HG02870 (cell line): ENCODE measurements around the gene PSMD8.
A peak's percentile ranks its signal among the peaks of the same experiment; 100 is the strongest.
"Not testable (repeated sequence)": the region's sequence is repeated elsewhere in the genome, so short reads cannot be mapped to it uniquely, and the experiment has no call there.

Source experiments
- ATAC-seq: cut with Tn5 transposase; IDR thresholded peaks from one replicate; pipeline ENCODE4 v1.9.1; 2021; ENCODE audit warnings: mild to moderate bottlenecking, moderate library complexity; ENCODE audit not compliant: unreplicated experiment

PSMD8 gene

DNA sequence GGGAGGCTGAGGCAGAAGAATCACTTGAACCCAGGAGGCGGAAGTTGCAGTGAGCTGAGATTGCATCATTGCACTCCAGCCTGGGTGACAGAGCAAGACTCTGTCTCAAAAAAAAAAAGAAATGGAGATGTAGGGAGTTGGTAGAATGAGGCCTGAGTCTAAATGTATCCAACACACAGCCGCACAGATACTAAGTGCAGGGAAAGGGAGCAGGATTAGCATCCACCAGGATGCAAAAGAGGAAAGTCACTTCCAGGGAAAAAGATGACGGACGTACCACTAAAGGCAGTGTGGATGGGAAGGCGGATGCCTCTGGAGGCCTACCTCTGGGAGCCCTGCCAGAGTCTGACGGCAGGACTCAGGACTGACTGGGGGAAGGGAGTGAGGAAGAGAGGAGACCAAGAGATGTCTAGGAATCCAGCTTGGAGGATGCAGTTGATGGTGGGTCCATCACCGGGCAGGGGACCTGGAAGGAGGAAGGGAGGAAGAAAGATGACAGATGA lies 35.3 kb downstream of the PSMD8 start:
- ATAC-seq, result no peak

DNA sequence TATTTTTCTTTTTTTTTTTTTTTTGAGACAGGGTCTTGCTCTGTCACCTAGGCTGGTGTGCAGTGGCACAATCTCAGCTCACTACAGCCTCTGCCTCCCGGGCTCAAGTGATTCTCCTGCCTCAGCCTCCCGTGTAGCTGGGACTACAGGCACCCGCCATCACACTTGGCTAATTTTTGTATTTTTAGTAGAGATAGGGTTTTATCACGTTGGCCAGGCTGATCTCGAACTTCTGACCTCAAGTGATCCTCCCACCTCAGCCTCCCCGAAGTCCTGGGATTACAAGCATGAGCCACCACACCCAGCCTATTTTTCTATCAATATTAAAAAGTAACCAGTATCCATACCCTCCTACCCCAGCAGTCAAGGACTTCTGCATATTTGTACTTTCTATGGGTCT lies 36.0 kb downstream of the PSMD8 start:
- ATAC-seq, result not testable (repeated sequence)

DNA sequence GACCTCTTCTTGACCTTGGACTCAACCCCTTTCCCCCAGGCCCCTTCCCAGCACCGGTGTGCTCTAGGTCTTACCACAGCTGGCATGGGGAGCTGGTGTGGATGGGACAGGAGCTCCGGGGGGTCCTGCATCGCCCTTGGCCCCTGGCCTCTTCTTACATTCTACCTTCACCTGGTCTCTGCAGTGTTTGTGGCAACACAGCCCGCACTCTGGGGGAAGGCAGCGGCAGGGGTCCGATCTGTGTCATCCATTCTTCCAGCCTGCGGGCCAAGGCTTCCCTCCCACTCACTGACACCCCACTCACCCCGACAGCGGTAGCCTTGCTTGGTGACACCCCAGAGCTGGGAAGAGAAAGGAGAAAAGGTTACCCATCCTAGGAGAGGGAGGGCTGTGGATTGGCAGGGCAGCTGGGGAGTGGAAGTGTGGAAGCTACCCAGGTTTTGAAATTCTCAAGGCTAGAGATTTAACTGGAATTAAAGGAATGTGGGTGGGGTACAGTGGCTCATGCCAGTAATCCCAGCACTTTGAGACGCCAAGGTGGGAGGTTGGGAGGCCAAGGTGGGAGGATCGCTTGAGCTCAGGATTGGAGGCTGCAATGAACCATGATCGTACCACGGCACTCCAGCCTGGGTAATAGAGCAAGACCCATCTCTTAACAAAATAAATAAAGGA lies 36.8 kb downstream of the PSMD8 start:
- ATAC-seq, result no peak

DNA sequence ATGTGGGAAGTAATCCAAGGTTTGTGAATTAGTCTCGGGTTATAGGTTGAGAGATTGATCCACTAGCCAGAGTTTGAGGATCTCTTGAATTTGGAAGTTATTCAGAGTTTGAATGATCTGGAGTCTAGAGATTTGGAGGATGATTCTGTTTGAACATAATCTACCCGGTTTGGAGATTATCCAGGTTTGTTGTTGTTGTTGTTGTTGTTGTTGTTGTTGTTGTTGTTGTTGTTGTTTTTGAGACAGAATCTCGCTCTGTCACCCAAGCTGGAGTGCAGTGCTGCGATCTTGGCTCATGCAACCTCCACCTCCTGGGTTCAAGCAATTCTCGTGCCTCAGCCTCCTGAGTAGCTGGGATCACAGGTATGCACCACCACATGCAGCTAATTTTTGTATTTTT lies 37.5 kb downstream of the PSMD8 start:
- ATAC-seq, result not testable (repeated sequence)

DNA sequence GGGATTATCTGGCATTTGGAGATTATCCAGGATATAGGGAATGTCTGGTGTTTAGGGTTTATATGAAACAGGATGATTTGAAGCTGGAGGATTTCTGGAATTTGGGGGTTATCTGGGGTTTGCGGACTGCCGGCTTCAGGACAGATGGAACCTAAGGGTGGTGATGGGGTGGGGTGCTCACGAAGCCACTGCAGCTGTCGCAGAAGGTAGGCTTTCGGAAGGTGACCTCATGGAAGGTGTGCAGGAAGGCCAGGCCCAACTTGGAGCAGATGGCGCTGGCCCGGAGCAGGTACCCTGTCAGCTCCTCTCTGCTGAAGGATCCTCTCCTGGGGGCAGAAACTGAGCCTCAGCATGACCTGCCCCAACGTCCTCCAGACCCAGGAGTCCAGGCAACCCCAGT lies 38.1 kb downstream of the PSMD8 start:
- no peak for ATAC-seq

DNA sequence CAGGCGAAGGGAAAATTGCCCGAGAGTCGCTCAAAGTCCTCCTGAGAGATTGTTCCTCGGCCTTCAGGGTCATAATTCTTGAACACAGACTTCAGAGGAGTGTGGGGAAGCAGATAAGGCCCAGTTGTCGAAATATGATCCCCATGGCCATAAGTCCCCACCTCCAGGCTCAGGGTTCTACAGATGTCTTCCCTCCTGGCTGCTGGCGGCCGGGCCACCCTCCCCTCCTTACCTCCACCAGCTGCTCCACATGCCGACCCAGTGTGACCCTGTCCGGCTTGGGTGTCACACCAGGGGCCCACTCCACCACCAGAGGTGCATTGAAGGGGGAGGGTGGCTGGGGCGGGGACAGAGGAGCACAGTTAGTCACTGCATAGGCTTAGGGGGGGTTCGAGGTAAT lies 38.6 kb downstream of the PSMD8 start:
- no peak for ATAC-seq

DNA sequence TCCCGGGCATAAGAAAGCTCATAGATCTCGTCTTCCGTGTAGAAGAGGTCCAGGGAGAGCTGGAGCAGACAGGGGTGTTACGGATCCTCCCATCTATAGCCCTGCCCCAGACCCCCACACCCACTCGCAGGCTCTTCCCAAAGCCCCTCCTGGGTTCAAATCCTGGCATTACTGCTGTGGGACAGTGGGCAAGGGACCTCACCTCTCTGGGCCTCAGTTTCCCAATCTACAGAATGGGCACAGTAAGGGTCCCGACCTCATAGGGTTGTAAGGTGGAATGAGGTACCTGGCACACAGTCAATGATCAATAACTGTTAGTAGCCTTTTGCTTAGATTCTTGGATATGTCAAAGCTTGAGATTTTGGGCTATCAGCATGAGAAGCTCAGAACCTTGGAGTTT lies 39.0 kb downstream of the PSMD8 start:
- no peak for ATAC-seq

DNA sequence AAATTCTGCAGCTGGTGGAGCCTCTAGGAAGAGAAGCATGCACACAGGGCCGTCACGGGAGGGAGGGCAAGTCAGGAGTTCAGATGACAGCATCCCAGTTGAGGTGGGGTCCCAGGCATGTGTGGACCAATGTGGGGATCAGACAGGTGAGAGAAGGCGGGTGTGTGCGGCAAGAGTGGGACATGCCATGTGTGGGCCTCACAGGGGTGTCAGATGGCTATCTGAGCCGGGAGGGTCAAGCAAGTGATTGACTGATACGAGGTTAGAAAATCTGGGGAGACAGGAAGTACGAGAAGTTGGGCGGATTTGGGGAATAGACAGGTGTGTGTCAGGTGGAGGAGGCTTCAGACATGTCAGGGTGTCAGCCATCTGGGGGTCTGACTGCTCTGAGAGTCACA lies 42.8 kb downstream of the PSMD8 start:
- no peak for ATAC-seq

DNA sequence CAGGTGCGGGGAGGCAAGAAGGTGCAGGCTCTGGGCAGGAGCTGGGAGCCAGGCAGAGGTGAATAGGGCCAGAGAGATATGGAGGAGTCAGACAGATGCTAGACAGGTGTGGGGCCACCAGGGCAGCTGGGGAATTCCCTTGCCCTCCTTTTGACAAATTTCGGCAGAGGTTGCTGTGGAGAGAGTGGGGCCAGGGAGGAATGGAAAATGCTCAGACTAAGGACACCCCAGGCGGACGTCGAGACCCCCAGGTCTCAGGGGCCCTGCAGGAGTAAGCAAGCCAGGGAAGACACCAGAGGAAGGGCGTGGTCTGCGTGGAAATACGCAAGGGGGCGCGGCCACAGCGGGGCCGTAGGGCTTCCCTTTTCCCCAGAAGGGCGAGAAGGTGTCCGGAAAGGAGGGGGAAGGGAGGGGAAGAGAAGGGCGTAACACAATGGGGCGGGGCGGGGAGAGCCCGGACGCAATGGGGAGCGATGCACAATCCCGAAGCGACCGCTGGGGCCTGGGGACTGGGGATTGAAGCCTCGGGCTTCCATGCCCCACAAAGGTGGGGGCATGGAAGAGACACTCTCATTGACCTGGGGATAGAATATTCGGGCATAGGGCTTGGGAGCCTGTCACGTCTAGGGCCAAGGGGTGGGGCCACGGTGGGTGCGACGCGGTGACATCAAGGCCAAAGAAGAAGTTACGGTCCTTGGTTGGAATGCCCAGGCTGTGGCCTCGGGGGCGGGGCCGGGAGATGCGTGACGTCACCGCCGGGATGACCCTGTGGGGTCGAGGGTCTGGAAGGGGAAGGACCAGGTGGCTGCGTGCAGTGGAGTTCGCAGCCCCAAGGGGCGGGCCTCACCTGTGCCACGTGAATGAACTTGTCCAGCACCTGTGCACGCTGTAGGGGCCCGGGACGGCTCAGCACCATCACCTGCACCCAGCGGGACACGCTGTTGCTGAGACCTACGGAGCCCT lies 43.5 kb downstream of the PSMD8 start:
- ATAC-seq, result no peak

DNA sequence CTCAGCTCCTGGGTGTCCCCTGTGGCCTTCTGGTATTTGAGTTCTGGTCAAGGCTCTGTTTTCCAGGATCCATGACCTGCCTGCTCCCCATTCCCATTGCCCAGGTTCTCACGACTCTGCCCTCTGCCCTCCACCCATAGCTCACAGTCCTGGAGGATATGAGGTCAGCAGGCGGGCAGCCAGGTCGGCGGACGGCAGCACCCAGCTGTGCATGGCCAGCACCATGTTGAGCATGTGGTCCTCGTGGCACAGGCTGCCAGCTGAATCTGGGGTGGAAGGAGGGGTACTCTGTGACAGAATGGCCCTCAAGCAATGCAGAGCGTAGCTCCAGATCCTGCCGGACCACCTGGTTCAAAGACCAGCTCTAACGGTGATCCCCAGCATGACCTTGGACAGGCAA lies 46.6 kb downstream of the PSMD8 start:
- no peak for ATAC-seq

DNA sequence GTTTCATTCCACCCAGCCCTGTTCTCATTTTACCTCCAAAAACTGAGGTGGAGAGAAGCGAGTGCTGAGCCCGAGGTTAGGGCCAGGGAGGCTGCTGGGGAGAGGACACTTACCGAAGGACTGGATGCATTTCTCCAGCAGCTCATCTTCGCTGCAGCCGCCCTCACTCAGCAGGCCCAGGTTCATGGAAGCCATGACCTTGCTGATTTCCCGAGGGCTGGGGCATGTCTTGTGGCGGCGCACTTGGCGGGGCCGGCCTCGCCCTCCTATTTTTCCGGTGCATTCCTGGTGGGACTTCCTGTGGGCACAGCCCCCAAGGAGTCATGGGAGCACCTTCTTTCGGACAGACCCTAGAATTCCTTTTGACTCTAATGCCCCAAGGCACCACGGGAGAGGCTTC lies 47.5 kb downstream of the PSMD8 start:
- ATAC-seq, result no peak

DNA sequence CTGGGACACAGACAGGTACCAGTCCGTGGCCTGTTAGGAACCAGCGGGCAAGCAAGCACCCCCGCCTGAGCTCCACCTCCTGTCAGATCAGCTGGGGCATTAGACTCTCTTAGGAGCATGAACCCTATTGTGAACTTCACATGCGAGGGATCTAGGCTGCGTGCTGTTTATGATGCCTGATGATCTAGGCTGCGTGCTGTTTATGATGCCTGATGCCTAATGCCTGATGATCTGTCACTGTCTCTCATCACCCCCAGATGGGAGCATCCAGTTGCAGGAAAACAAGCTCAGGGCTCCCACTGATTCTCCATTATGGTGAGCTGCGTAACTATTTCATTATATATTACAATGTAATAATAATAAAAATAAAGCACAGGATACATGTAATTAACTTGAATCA lies 48.1 kb downstream of the PSMD8 start:
- no peak for ATAC-seq

DNA sequence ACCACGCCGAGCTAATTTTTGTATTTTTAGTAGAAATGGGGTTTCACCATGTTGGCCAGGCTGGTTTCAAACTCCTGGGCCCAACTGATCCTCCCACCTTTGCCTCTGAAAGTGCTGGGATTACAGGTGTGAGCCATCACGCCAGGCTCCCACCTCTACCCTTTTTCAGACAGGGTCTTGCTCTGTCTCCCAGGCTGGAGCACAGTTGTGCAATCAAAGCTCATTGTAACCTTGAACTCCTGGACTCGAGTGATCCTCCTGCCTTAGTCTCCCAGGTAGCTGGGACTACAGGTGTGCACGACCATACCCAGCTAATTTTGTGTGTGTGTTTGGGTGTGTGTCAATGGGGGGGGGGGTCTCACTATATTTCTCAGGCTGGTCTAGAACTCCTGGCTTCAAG lies 49.9 kb downstream of the PSMD8 start:
- no peak for ATAC-seq

DNA sequence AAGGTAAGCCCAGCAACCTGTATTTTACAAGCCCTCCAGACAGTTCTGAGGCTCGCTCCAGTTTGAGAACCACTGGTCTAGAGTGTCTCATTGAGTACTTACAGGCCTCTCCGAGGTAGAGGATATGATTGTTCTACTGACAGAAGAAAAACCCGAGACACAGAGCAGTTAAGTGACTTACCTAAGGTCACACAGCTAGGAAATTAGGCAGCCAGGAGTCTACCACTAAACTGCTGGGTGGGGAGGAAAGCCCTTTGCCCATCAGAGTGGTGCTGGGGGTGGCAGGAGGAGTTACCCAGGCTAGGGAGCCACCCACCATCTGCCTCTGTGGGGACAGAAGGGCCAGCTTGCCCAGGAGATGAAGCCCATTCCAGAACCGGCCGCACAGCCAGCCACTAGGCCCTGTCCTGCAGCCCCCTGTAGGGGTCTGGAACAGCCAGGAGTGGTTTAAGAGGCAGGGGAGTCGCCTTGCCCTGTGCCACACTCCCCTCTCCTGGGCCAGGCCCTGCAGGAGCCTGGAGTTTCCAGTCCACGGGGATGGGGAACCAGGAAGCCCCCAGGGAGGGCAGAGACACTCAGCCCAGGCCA lies 50.9 kb downstream of the PSMD8 start:
- no peak for ATAC-seq

DNA sequence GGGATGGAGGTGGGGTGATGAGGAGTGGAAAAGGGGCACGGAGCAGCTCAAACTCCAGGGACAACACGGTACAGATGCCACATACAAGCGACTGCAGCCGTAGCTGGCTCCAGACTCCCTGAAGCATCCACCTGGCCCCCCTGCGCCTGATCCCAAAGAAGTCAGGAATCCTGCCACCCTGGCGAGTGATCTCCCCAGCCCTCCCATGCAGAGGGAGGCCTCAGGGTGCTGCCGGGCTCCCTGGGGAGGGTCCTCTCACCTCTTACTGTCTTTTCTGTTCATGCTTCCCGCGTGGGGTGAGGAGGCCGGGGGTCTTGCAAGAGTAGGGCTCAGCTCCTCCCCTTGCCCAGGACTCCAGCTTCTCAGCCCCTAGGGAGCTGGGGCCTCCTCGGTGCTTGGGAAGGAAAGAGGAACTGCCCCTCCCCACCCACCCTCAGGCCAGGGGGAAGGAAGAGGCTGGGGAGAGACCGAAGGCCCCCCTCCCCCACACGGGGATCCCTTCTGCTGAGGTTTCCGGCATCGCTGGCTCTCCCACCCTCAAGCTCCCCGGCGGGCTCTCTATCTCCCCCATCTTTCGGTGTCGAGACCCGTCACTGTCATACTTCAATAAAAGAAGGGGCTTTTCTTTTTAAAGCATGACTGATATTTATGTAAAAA lies 51.6 kb downstream of the PSMD8 start, which contains the start of gene RASGRP4:
RASGRP4 (minus strand) TSS at position 410 of the 657 bp plus-strand sequence; CDS start at position 282, 128 bp downstream.
- ATAC-seq, result no peak

DNA sequence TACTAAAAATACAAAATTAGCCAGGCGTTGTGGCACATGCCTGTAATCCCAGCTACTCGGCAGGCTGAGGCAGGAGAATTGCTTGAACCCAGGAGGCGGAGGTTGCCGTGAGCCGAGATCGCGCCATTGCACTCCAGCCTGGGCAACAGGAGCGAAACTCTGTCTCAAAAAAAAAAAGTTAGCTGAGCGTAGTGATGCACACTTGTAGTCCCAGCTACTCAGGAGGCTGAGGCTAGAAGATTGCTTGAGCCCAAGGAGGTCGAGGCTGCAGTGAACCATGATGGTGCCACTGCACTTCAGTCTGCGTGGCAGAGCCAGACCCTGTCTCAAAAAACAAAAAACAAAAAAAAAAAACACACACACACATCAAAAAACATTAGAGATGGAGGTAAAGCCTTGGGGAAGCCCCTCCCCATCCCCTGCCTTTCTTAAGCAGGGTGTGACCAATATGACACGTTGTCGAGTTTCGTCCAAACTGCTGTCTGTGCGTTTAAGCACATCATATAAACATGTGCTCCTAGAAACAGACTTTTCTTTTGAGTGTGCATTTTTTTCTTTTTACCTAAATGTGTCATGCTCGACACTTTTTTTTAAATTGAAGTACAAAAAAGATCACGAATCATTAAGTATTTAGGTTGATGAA lies 52.8 kb downstream of the PSMD8 start:
- peak; percentile 70 for ATAC-seq

DNA sequence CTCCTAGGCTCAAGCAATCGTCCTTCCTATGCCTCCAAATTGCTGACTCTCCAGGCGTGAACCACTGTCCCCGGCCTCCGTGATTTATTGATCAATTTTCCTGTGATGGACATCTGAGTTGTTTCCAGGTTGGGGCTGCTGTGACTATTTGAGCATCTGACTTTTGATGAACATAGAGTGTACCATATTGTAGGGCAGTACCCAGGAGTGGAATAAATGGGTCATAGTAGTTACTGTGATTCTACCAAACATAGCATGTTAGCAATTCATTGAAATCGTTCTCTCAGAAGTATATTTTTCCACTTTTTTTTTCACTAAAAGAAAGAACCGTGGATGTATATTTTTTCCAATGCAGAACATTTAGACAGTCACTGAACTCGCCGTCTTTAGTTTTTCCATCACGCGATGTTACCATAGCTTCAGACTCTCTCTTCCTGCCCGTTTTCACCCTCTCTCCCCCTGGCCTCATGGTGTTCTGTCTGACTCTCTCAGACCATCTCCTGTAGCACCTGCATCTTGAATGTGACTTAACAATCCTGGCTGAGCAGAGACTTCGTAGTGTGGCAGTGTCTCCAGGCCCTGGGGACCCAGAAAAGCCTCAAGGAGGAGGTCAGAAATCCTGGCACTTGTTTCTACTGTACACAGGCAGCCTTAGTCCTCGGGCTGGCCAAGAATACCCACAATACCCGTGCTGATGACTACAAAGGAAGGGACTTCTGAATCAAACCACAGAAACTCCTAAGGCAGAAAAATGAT lies 54.9 kb downstream of the PSMD8 start:
- ATAC-seq, result no peak

DNA sequence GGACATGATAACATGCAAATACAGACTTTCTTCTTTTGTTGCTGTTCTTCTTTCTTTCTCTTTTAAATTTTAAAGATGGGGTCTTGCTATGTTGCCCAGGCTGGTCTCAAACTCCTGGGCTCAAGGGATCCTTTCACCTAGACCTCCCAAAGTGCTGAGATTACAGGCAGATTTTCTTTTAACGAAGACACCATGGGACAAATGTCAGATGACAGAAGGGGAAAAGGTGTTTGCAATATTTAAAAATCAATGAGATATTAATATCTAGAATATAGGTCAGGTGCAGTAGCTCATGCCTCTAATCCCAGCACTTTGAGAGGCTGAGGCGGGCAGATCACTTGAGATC lies 55.4 kb downstream of the PSMD8 start:
- ATAC-seq, result no peak

DNA sequence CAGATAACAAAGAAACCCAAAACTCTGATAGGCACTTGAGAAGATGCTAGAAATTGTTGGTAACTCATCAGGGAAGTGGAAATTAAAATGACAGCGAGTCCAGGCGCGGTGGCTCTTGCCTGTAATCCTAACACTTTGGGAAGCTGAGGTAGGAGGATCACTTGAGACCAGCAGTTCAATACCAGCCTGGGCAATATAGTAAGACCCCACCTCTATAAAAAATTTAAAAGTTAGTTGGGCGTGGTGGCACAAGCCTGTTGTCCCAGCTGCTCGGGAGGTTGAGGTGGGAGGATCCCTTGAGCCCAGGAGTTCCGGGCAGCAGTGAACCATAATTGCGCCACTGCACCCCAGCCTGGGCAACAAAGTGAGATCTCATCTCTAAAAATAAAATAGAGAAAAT lies 56.6 kb downstream of the PSMD8 start:
- ATAC-seq, result no peak

DNA sequence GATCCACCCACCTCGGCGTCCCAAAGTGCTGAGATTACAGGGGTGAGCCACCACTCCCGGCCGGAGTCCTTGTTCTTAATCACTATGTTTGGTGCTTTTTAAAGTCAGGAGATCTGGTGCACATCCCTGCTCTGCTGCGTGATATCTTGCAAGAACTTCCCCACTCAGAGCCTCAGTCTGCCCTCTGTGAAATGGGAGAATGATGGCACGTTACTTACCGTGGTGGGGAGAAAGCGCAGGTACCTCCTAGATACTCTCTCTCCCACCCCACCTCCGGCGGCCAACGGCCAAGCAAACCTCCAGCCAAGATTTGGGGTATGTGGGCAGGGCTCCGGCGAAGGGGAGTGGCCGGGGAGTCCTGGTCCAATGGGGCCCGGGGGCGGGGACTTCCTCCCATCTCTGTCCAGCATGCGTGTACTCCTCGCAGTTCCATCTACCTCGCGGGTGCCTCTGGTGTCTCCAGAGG lies 58.9 kb downstream of the PSMD8 start, which contains the start of gene RYR1:
RYR1 (plus strand) TSS at position 424 of the 466 bp plus-strand sequence. CDS start 139 bp downstream, outside the sequence.
- ATAC-seq, result no peak
